ENCODE measurements around the gene PRKAA1. TPM values are rescaled to one million over a fixed set of nuclear protein-coding genes. Genes with fewer than 3 reads are reported as not detected.

The PRKAA1 gene
- total RNA-seq, result 10 to 100 TPM; 92.3 to 94.9 TPM

DNA sequence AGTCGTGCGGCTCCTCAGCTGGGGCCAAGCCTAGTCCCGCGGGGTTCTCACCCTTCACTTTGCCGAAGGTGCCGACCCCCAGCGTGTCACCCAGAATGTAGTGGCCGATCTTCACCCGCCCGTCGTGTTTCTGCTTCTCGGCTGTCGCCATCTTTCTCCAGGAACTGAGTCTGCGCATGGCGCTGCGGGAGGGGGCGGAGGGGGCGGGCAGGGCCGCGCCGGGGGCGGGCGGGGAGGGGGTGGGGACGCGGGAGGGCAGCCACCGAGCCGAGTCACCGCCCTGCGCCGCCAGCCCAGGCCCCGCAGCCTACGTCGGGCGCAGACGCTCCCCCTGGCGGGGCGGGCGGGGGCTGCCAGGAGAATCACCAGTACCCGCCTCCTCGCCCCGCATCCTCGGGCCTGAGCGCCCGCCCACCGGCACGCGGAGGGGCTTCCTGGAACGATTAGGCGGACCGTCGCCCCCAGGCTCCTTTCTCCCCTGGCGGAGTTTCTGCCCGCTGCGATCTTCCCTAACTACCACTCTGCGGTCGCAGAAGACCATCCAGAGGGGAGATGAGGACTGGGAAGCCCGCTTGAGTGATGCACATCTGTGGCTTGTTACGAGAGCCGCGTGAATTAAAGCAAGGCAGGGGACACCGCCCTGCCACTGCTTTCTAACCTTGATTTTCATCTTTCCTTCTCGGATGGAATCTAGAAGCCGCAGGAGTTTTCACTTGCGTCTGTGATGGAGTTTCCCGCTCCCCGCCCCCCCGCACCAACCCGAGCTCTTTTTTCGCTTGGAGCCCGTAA, at the start of gene PRKAA1:
Gene PRKAA1 (minus strand): TSS at position 363 of the 789 bp plus-strand sequence. CDS start 185 bp downstream, at position 178.
- Mint-ChIP-seq H3K9me3 (no peaks in the 10 kb centered on the region), H3K27me3 (no peaks in the 10 kb centered on the region), H3K27ac (peak within 1 kb of the TSS; percentile 85 to 92), H3K4me3 (peak within 1 kb of the TSS; percentile 88), H3K36me3 (no peaks in the 10 kb centered on the region), H3K4me1 (ENCODE audit: low read depth in 2 of 2) (peaks cover 38 to 44% of the 10 kb centered on the region in 2 donors)
- peak; percentile 97 to 99 for ATAC-seq
- DNase-seq (ENCODE audit: low spot score), result peak; percentile 94

DNA sequence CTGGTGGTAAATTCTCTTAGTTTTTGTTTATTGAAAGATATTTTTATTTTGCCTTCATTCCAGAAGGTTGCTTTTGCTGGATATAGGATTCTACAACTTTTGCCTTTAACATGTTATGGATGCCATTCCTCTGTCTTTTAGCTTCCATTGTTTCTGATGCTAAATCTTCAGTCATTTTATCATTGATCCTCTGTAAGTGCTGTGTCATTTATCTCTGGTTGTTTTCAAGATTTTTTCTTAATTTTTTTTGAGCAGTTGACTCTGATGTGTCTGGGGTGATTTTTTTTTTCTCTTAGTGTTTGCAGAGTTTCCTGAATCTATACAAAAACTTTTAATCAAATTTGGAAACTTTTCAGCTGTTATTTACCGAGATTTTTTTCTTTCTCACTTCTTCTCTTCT, 49.4 kb upstream of the PRKAA1 start:
- Mint-ChIP-seq H3K36me3 (no peaks in the 10 kb centered on the region), H3K4me3 (no peak overlapping the region), H3K4me1 (ENCODE audit: low read depth in 2 of 2) (peaks cover 3 to 6% of the 10 kb centered on the region in 2 donors), H3K27ac (no peak overlapping the region), H3K9me3 (no peaks in the 10 kb centered on the region), H3K27me3 (peaks cover 0 to 5% of the 10 kb centered on the region in 2 donors)
- ATAC-seq, result no peak
- no peak for DNase-seq (ENCODE audit: low spot score)

DNA sequence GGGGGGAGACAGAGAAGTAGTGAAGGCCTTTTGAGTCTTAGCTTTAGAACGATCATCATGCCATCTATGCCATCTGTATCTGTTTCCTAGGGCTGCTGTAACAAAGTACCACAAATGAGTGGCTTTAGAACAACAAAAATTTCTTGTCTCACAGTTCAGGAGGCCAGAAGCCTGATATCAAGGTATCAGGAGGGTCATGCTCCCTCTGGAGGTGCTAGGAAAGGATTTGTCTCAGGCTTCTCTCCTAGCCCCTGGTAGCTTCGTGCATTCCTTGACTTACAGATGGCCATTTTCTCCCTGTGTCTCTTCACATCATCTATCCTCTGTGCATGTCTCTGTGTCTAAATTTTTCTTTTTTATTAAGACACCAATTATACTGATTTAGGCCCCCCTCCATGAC, 48.2 kb upstream of the PRKAA1 start:
- Mint-ChIP-seq H3K27me3 (peaks cover 1 to 9% of the 10 kb centered on the region in 2 donors), H3K27ac (no peak overlapping the region), H3K36me3 (peaks cover 2% of the 10 kb centered on the region), H3K4me1 (ENCODE audit: low read depth in 2 of 2) (peaks cover 6 to 8% of the 10 kb centered on the region in 2 donors), H3K9me3 (no peaks in the 10 kb centered on the region), H3K4me3 (no peak overlapping the region)
- ATAC-seq (no peak), DNase-seq (ENCODE audit: low spot score) (no peak)

DNA sequence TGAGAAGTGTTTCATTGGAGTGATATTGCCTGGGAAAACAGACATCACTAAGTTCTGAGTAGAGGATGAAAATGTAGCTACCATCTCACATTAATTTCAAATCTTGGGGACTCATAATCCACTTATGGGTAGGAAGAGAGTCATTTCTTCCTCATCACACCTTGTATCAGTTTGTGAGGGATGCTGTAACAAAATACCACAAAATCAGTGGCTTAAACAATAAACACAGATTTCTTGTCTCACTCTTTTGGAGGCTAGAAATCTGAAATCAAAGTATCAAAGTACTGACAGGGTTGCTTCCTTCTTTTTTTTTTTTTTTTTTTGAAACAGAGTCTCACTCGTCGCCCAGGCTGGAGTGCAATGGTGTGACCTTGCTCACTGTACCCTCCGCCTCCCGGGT, 46.4 kb upstream of the PRKAA1 start:
- DNase-seq (ENCODE audit: low spot score) (no peak), ATAC-seq (no peak)
- Mint-ChIP-seq H3K4me3 (no peak overlapping the region), H3K36me3 (peaks cover 6% of the 10 kb centered on the region), H3K27ac (no peak overlapping the region), H3K9me3 (no peaks in the 10 kb centered on the region), H3K4me1 (ENCODE audit: low read depth in 2 of 2) (peaks cover 11 to 13% of the 10 kb centered on the region in 2 donors), H3K27me3 (peaks cover 3 to 10% of the 10 kb centered on the region in 2 donors)

DNA sequence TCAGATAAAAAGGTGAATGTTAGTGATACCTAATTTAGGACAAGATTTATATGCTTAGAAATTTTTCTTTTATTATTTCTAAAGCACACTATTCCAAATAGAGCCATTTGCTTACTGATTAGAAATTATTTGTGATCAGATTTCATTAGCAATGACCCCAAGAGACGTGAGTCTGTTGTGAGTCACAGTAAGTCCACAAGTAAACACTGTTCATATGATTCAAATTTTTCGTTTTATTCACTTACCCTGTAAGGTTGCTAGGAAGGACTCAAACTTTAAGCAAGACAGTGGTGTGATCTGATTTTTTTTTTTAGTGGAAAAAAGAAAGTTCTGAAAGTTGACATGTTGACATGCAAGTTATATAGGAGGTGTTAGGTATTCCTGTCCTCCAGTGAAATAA, 44.2 kb upstream of the PRKAA1 start:
- H3K36me3 Mint-ChIP-seq, result peaks cover 6% of the 10 kb centered on the region
- H3K4me1 Mint-ChIP-seq (ENCODE audit: low read depth in 2 of 2), result peaks cover 11 to 13% of the 10 kb centered on the region in 2 donors
- peaks cover 3 to 8% of the 10 kb centered on the region in 2 donors for H3K27me3 Mint-ChIP-seq
- H3K9me3 Mint-ChIP-seq, result no peaks in the 10 kb centered on the region
- no peak overlapping the region for H3K4me3 Mint-ChIP-seq
- no peak for ATAC-seq
- peak overlapping the region in 1 of 2 donors; percentile 98 for H3K27ac Mint-ChIP-seq
- no peak for DNase-seq (ENCODE audit: low spot score)

DNA sequence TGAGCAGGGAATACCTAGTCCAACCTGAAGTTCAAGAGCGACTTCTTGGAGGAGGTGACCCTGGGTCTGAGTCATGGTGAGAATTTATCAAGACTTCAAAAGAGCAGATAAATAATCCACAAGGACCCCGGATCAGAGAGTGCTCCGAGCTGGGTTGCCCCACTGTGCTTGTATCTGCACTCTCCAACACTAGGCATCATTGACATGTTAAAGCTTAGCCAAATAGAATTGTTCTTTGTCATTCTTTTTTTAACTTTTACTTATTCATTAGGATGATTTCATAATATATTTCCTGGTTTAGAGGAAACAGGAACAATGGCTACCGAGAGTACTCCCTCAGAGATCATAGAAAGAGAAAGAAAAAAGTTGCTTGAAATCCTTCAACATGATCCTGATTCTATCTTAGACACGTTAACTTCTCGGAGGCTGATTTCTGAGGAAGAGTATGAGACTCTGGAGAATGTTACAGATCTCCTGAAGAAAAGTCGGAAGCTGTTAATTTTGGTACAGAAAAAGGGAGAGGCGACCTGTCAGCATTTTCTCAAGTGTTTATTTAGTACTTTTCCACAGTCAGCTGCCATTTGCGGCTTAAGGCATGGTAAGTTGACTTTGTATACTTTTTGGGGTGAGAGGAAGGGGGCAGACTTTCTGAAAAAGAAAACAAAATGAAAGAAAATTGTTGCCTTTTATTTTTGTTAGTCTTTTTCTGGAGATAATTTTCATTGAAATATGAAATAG, 43.1 kb upstream of the PRKAA1 start, which contains the start of gene CARD6:
Gene CARD6 (plus strand): TSS at position 300 of the 738 bp plus-strand sequence. CDS start 16 bp downstream, at position 316.
- ATAC-seq (peak in 1 of 2 donors; percentile 67), DNase-seq (ENCODE audit: low spot score) (no peak)
- Mint-ChIP-seq H3K9me3 (no peaks in the 10 kb centered on the region), H3K4me3 (peak within 1 kb of the TSS; percentile 92), H3K4me1 (ENCODE audit: low read depth in 2 of 2) (peaks cover 16 to 20% of the 10 kb centered on the region in 2 donors), H3K27ac (peak within 1 kb of the TSS; percentile 81 to 98), H3K27me3 (peaks cover 3 to 8% of the 10 kb centered on the region in 2 donors), H3K36me3 (peaks cover 6% of the 10 kb centered on the region)

DNA sequence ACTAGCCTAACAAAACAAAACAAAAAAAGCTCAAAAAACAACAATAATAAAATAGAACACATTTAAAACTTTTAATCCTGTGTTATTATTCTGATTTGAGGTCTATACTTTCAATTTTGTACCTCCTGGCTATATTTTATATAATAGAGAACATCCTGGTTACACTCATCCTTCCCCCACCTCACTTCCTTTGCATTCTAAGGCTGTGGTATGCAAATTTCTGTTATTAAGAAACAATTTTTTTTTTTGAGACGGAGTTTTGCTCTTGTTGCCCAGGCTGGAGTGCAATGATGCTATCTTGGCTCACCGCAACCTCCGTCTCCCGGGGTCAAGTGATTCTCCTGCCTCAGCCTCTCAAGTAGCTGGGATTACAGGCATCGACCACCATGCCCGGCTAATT, 39.9 kb upstream of the PRKAA1 start:
- Mint-ChIP-seq H3K4me1 (ENCODE audit: low read depth in 2 of 2) (peaks cover 30 to 42% of the 10 kb centered on the region in 2 donors), H3K4me3 (no peak overlapping the region), H3K27ac (no peak overlapping the region)

DNA sequence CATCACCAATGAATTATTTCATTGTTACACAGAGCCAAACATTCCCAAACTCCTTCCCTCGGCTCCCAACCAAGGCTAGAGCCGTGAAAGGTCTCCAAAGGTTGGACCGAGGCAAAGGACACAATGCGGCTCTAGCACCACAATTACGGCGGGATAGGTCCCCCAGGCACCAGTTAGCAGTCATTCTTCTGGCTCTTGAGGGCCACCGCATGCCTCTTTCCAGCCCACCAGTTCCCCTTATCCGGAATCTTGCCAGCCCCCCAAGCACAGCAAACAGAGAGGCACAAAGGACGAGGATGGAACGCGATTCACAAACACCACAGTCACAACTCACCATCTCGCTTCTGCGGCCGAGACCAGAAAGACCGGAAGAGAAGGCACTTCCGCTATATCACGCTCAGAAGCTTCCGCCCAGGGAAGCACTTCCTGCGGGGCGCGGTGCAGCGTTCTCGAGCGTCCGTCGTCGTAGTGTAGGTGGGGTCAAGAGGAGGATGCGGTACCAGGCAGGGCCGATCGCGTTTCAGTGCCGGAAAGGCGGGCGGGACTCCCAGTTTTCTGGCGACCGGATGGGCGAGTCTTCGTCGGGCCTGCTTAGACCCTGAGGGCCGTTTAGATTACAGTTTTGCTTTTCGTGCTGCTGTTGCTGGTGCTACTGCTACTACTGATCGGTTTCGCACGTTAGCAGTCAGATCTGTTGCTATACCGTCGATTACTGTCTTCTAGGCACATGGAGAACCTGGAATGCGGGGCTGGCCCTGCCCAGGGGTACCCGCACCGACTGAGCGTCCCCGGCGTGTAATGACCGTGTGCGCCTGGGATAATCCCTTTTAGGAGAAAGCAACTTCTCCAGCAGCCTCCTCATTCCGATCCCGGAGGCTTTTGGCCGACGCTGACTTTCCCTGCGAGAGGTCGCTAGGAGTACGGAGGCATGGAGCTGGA, 36.9 kb upstream of the PRKAA1 start, which contains the start of gene RPL37:
Gene RPL37 (minus strand): TSS at position 374 of the 939 bp plus-strand sequence. CDS start 37 bp downstream, at position 337.
- Mint-ChIP-seq H3K4me1 (ENCODE audit: low read depth in 2 of 2) (peaks cover 41 to 52% of the 10 kb centered on the region in 2 donors), H3K36me3 (peaks cover 36% of the 10 kb centered on the region), H3K9me3 (no peaks in the 10 kb centered on the region), H3K27ac (peak within 1 kb of the TSS; percentile 98 to 100), H3K4me3 (peak within 1 kb of the TSS; percentile 99), H3K27me3 (no peaks in the 10 kb centered on the region)
- peak; percentile 99 to 100 for ATAC-seq
- DNase-seq (ENCODE audit: low spot score), result peak; percentile 96

More for the DNA sequence above, 39.9 kb upstream of the PRKAA1 start:
- H3K9me3 Mint-ChIP-seq, result no peaks in the 10 kb centered on the region
- H3K36me3 Mint-ChIP-seq, result peaks cover 21% of the 10 kb centered on the region
- DNase-seq (ENCODE audit: low spot score) (no peak), ATAC-seq (no peak)
- H3K27me3 Mint-ChIP-seq, result peaks cover 3 to 8% of the 10 kb centered on the region in 2 donors

DNA sequence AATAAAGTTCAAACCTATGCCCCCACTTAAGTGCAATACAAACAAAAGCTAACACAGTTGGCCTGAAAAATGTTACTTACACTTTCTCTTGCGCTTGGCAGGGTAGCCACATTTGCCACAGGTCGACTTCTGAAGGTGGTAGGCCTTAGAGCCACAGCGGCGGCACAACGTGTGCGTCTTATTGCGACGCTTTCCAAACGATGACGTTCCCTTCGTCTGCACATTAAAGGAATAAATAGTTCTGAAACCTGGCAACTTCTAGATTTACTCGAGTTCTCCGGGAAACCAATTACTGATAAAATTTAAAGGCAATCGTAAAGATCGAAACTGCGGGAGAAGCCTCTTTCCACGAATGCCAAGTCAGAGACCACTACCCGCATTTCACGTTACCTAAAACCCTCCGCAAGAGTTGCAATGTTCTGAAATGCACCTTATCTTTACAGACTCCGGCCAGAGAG, 36.2 kb upstream of the PRKAA1 start:
- Mint-ChIP-seq H3K4me1 (ENCODE audit: low read depth in 2 of 2) (peaks cover 42 to 55% of the 10 kb centered on the region in 2 donors), H3K36me3 (peaks cover 41% of the 10 kb centered on the region), H3K27ac (peak overlapping the region; percentile 98 to 100), H3K4me3 (peak overlapping the region; percentile 99), H3K9me3 (no peaks in the 10 kb centered on the region), H3K27me3 (no peaks in the 10 kb centered on the region)
- DNase-seq (ENCODE audit: low spot score) (peak; percentile 63), ATAC-seq (no peak)

DNA sequence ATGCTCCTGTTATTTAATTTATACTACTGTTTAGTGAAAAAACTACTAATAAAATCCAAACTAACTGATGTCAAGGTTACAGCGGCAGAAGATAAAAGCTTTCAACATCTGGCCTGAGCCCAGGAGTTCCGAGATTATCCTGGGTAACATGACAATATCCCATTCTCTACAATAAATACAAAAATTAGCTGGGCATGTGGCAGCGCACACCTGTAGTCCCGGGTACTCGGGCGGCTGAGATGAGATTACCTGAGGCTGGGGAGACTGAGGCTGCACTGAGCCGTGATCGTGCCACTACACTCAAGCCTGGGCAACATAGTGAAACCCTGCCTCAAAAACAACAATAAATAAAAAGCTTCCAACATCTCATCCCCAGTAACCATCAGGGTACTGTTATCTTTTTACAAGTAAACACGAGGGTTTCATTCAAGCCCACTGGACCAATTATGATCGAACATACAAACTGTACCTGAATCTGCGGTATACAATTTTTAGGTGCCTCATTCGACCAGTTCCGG, 35.6 kb upstream of the PRKAA1 start:
- ATAC-seq (no peak), DNase-seq (ENCODE audit: low spot score) (no peak)
- Mint-ChIP-seq H3K4me3 (peak overlapping the region; percentile 99), H3K36me3 (peaks cover 48% of the 10 kb centered on the region), H3K27ac (peak overlapping the region; percentile 98 to 100), H3K4me1 (ENCODE audit: low read depth in 2 of 2) (peaks cover 48 to 61% of the 10 kb centered on the region in 2 donors), H3K9me3 (no peaks in the 10 kb centered on the region), H3K27me3 (no peaks in the 10 kb centered on the region)

DNA sequence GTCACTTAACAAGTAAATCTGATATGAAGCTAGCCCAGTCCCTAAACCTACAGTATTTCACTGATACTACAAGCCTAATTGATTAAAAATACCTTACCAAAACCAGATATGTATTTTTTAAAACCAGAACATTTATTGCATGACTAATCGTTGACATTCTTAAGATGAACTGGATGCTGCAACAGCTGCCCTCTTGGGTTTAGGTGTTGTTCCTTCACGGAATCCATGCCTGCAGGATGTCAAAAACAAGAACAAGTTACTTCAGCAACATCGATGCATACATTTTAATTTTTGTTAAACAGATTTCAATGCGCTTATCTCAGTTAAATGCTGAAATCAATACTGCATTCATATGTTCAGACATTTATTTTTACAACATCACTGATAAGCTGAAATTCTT, 34.2 kb upstream of the PRKAA1 start:
- ATAC-seq (no peak), DNase-seq (ENCODE audit: low spot score) (no peak)
- peaks cover 60% of the 10 kb centered on the region for H3K36me3 Mint-ChIP-seq
- peak overlapping the region; percentile 98 to 100 for H3K27ac Mint-ChIP-seq
- peaks cover 55 to 72% of the 10 kb centered on the region in 2 donors for H3K4me1 Mint-ChIP-seq (ENCODE audit: low read depth in 2 of 2)
- H3K9me3 Mint-ChIP-seq, result no peaks in the 10 kb centered on the region
- H3K27me3 Mint-ChIP-seq, result no peaks in the 10 kb centered on the region
- peak overlapping the region; percentile 99 for H3K4me3 Mint-ChIP-seq

DNA sequence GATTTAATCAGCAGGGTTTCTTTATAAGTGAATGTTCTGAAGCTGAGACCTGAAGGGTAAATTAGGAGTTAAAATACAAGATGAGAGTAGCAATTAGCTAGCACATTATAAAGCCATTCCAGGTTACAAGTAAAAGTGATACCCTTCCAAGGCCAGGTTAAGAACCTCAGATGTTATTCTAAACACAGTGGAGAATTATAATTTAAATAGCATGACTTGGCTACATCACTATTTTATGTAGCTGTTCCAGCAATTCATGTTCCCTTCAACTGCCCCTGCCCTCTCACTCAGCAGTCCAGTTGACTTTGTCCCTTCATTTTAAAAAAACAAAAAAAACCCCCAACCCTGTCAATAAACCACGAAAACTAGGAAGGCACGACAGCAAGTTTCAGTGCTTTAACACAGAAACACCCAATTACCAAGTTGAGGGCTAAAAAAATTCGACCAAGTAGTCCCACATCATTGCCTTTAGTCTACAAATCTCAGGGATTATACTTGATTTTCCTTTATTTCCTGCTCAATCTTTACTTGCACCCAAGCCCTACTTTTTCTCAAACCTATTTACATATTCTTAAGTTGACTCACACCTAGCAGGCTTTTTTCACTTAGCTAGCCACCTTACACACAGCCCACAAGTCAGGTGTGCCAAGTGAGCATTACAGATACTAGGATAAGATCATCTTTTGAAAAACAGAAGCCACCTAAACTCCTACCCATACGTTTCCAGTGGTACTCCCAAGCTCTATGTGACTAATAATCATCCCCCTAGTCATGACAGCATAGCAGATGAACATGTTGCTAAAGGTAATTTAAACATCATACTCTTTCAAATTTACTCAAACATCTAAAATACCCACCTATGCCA, 33.4 kb upstream of the PRKAA1 start:
- no peaks in the 10 kb centered on the region for H3K27me3 Mint-ChIP-seq
- peaks cover 52 to 68% of the 10 kb centered on the region in 2 donors for H3K4me1 Mint-ChIP-seq (ENCODE audit: low read depth in 2 of 2)
- DNase-seq (ENCODE audit: low spot score) (no peak), ATAC-seq (no peak)
- H3K36me3 Mint-ChIP-seq, result peaks cover 60% of the 10 kb centered on the region
- no peaks in the 10 kb centered on the region for H3K9me3 Mint-ChIP-seq
- peak overlapping the region; percentile 99 for H3K4me3 Mint-ChIP-seq
- peak overlapping the region; percentile 98 to 100 for H3K27ac Mint-ChIP-seq

Measured in natural killer cell treated with Interleukin-12 subunit alpha and Interleukin-12 subunit beta and Interleukin-15 and Interleukin-18, amount 100 ng/mL, for 72 hours (primary cell).